ENCODE results near the gene MCF2L.

GRCh38 chr13:113105921-113106452, 137.0 kb downstream of the MCF2L start:
- TF ChIP-seq, protein P1, sequence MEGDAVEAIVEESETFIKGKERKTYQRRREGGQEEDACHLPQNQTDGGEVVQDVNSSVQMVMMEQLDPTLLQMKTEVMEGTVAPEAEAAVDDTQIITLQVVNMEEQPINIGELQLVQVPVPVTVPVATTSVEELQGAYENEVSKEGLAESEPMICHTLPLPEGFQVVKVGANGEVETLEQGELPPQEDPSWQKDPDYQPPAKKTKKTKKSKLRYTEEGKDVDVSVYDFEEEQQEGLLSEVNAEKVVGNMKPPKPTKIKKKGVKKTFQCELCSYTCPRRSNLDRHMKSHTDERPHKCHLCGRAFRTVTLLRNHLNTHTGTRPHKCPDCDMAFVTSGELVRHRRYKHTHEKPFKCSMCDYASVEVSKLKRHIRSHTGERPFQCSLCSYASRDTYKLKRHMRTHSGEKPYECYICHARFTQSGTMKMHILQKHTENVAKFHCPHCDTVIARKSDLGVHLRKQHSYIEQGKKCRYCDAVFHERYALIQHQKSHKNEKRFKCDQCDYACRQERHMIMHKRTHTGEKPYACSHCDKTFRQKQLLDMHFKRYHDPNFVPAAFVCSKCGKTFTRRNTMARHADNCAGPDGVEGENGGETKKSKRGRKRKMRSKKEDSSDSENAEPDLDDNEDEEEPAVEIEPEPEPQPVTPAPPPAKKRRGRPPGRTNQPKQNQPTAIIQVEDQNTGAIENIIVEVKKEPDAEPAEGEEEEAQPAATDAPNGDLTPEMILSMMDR (IDR thresholded peaks at IDR 0.05; ENCODE audit: low read depth, low read length), result no peak
- TF ChIP-seq EZH2phosphoT487 (IDR thresholded peaks at IDR 0.05; ENCODE audit: low read depth), result no peak

Data from OCI-LY3 (cell line).